ENCODE data around the gene SLC35E3.

Gene SLC35E3

GRCh38 chr12:68745904-68746571 is at the start of gene SLC35E3:
TSS of gene SLC35E3 (plus strand) at chr12:68746176. CDS start at chr12:68746378, 202 bp downstream.
- DNase-seq, result peak; percentile 96

GRCh38 chr12:68699486-68699885 is 46.5 kb upstream of the SLC35E3 start:
- DNase-seq, result no peak

GRCh38 chr12:68727776-68728175 is 18.2 kb upstream of the SLC35E3 start:
- no peak for DNase-seq

- DNase-seq, result no peak
These were observed 12.3 kb upstream of the SLC35E3 start for GRCh38 chr12:68733661-68734071.

GRCh38 chr12:68739891-68740290 is 6.1 kb upstream of the SLC35E3 start:
- no peak for DNase-seq

GRCh38 chr12:68743356-68743755 is 2.6 kb upstream of the SLC35E3 start:
- DNase-seq, result no peak

- DNase-seq, result peak; percentile 11
These were observed 536 bp upstream of the SLC35E3 start for GRCh38 chr12:68745376-68745903.

GRCh38 chr12:68746572-68747180 is 700 bp downstream of the SLC35E3 start:
- peak; percentile 57 for DNase-seq

GRCh38 chr12:68749443-68749842 is 3.5 kb downstream of the SLC35E3 start:
- DNase-seq, result no peak

- no peak for DNase-seq
These were observed 3.9 kb downstream of the SLC35E3 start for GRCh38 chr12:68749861-68750260.

- DNase-seq, result no peak
These were observed 4.5 kb downstream of the SLC35E3 start for GRCh38 chr12:68750506-68750905.

GRCh38 chr12:68755536-68756243 is 9.7 kb downstream of the SLC35E3 start:
- DNase-seq, result no peak

GRCh38 chr12:68759852-68760251 is 13.9 kb downstream of the SLC35E3 start:
- no peak for DNase-seq

- no peak for DNase-seq
These were observed 14.9 kb downstream of the SLC35E3 start for GRCh38 chr12:68760806-68761441.

- no peak for DNase-seq
These were observed 15.5 kb downstream of the SLC35E3 start for GRCh38 chr12:68761442-68761812.

GRCh38 chr12:68761901-68762630 is 16.1 kb downstream of the SLC35E3 start:
- DNase-seq, result no peak

- no peak for DNase-seq
These were observed 16.7 kb downstream of the SLC35E3 start for GRCh38 chr12:68762691-68763090.

GRCh38 chr12:68765696-68766095 is 19.7 kb downstream of the SLC35E3 start:
- no peak for DNase-seq

GRCh38 chr12:68766646-68767045 is 20.7 kb downstream of the SLC35E3 start:
- DNase-seq, result no peak

- no peak for DNase-seq
These were observed 21.2 kb downstream of the SLC35E3 start for GRCh38 chr12:68767191-68767590.

- DNase-seq, result no peak
These were observed 22.5 kb downstream of the SLC35E3 start for GRCh38 chr12:68768431-68768939.

- no peak for DNase-seq
These were observed 24.0 kb downstream of the SLC35E3 start for GRCh38 chr12:68769941-68770340.

Measured in activated CD4-positive, alpha-beta T cell treated with anti-CD3 and anti-CD28 coated beads, Interleukin-2, Interleukin-6, amounts not matched to agents 100 ng/mL and 50 ng/mL, durations not matched to agents 16 hours and 8 hours (primary cell).